Fibroblast of villous mesenchyme (primary cell): ENCODE measurements around the gene SPATS2. TPM values are rescaled to one million over a fixed set of nuclear protein-coding genes. Genes with fewer than 3 reads are reported as not detected.
A peak's percentile ranks its signal among the peaks of the same experiment; 100 is the strongest.

ENCODE experiments used
- DNase-seq: peaks from one replicate; pipeline ENCODE4 v3.0.0-alpha.2; 2010; ENCODE audit warnings: low read depth
- H3K4me3 ChIP-seq: 2 replicates; pipeline ENCODE4 v1.5.1; 2011; ENCODE audit warnings: low read depth, mild to moderate bottlenecking, low read length
- total RNA-seq: library from RNA; depleted of rRNA; stranded (reverse); fragments of >200 nt; gene quantifications from 2 replicates; pipeline ENCODE4 v1.2.3, GENCODE V29; 2012
- TF ChIP-seq, protein P1 (sequence below): IDR thresholded peaks from 2 replicates; pipeline ENCODE4 v1.5.1; 2012; ENCODE audit warnings: low read depth, mild to moderate bottlenecking, low read length; ENCODE audit not compliant: insufficient read depth

SPATS2 gene
- total RNA-seq, 1 donor: 32.4 TPM

DNA sequence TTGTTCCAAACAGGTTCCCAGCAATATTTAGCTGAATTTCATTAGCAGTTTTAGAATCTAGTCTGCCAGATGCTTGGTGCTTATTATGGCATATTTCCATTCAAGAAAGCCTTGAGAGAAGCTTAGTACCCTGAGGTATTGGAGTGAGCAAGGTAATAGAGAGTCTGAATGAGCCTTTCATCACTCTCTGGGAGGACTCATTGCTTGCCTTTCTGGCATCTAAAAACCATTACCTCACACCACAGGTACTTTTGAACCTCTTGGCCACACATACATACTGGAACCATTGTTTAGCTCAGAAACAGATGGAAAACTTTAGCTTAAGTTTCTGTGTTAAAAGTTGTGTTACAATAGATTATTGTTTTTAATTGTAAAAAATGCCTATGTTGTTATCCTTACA is 144.1 kb downstream of the SPATS2 start:
- no peak for DNase-seq
- no peak overlapping the region for H3K4me3 ChIP-seq
- TF ChIP-seq, protein P1, sequence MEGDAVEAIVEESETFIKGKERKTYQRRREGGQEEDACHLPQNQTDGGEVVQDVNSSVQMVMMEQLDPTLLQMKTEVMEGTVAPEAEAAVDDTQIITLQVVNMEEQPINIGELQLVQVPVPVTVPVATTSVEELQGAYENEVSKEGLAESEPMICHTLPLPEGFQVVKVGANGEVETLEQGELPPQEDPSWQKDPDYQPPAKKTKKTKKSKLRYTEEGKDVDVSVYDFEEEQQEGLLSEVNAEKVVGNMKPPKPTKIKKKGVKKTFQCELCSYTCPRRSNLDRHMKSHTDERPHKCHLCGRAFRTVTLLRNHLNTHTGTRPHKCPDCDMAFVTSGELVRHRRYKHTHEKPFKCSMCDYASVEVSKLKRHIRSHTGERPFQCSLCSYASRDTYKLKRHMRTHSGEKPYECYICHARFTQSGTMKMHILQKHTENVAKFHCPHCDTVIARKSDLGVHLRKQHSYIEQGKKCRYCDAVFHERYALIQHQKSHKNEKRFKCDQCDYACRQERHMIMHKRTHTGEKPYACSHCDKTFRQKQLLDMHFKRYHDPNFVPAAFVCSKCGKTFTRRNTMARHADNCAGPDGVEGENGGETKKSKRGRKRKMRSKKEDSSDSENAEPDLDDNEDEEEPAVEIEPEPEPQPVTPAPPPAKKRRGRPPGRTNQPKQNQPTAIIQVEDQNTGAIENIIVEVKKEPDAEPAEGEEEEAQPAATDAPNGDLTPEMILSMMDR: no peak

DNA sequence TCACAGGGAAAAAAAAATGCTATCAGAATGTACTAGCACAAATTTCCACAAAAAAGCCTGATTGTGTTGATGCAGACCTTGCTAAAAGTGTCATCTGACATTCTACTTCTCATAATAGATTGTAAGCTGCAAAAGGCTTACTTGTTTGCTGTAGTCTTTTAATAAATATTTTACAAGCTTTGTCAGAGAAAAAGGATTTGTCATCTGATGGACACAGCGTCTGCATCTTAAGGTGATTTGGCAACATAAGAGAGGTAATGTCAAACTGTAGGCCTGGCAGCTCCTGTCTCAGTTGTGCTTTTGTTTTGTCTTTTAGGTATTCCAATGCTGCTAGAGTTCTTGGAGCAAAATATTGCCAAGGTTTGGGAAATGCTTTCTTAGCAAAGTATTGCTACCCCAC is 145.3 kb downstream of the SPATS2 start:
- TF ChIP-seq, protein P1: no peak
- H3K4me3 ChIP-seq: no peak overlapping the region
- no peak for DNase-seq

DNA sequence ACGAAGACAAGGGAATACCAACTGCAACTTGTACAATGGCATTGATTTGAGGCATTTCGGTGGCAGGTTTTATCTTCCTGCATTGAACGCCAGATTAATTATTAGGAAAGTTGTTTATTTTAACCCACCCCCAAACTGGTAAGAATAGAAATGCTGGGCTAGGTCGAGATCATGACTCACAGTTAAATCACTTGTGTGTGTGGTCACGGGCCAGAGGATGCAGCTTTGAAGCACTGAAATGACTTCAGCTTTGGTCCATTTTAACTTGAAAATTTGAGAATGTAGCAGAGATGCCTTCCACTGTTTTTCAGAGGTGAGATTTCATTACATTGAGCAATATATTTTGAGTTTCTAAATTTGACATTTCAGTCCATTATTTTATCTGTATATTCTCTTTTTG is 148.0 kb downstream of the SPATS2 start:
- peak; percentile 62 for DNase-seq
- TF ChIP-seq, protein P1: no peak

DNA sequence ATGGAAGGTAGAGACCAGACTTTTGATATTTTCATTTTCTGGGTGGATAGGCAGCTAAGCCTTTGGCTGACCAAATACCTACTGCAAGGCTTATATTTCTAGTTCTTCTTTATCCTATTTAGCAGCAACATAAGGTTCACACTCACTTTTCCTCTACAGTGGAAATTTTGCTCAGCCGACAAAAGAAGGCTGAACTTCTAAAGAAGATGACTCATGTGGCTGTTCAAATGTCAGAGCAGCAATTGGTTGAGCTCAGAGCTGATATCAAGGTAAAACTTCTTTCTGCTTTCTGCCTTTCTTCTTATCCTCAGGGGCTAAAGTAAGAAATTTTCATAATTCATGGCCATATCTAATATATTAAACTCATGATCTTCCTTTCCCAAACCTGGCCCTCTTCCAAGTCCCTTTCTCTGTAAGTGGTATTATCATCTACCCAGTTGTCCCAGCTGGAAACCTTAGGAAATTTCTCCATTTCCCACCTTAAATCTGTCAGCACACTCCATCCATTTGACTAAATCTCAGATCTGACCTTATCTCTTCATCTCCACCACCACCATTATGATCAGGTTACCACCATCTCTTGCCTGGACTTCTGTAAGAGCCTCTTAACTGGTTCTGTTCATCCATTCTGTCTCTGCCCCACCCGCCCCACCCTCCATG is 151.8 kb downstream of the SPATS2 start:
- TF ChIP-seq, protein P1: no peak
- peak; percentile 56 for DNase-seq
- H3K4me3 ChIP-seq: no peak overlapping the region

More for the DNA sequence above, 148.0 kb downstream of the SPATS2 start:
- H3K4me3 ChIP-seq: no peak overlapping the region

DNA sequence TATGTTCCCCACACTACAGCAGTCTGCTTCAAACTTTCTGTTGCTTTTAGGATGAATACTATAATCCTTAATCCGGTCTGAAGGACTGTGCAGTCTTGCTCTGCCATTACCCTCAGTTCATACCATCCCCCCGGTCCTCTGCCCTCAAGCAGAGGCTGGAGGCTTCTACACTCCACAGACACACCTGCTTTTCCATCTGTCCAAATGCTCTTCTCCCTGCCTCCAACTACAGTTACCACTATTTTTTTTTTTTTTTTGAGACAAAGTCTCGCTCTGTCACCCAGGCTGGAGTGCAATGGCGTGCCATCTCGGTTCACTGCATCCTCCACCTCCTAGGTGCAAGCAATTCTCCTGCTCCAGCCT is 152.3 kb downstream of the SPATS2 start:
- no peak overlapping the region for H3K4me3 ChIP-seq
- TF ChIP-seq, protein P1: no peak
- no peak for DNase-seq

DNA sequence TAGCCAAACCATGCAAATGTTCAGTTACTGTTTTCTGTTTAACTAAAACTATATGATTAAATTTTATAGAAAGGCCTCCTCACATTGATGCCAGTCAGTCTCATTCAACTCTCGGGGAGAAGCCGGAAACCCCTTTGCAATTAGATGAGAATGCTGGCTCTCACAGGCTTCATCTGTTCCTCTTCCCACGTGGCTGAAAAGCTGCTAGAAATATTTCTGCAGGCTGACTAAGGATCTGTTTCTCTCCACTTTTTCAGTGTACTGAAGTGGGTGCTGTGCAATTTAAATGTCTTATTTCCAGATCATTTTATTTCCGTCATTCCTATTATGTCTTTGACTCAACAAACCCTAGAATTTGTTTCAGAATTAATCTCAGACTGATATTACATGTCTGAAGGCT is 154.1 kb downstream of the SPATS2 start:
- DNase-seq: no peak
- TF ChIP-seq, protein P1: no peak
- no peak overlapping the region for H3K4me3 ChIP-seq
